Measurements from ENCODE around the gene OCA2. TPM values are rescaled to one million over a fixed set of nuclear protein-coding genes. Genes with fewer than 3 reads are reported as not detected.
"Not testable (repeated sequence)": the region's sequence is repeated elsewhere in the genome, so short reads cannot be mapped to it uniquely, and the experiment has no call there.

OCA2 gene
- total RNA-seq, 1 experiment from 2014 or later: 0.13 TPM

DNA sequence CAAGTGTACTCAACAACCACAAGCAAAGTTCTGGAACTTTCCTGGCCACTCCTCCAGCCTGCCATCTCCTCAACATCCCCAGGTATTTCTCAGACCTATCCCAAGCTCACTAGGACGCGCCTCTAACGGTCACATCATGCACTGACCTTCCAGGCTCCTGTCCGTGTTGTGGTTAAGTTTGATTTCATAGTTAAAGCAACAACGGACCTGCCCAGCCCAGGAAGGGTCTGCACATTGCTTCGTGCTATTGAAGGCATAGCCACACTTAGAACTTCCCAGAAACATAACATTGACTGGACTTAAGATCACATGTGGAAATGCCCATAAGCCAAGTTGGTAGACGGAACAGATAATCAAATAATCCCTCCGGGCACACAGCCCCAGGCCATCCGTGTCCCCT lies 85.1 kb downstream of the OCA2 start:
- DNase-seq (ENCODE audit: low read depth, low spot score) (no peak), ATAC-seq (no peak)
- no peaks in the 10 kb centered on the region for H3K4me1 ChIP-seq (ENCODE audit: control insufficient read depth, insufficient read depth, low read length)
- no TSS peak for BruUV-seq (replicated peaks)
- intact Hi-C loops (cut with micrococcal nuclease; ENCODE audit: unreplicated experiment) (no loop called here), in situ Hi-C loops (cut with HindIII; ENCODE audit: low pct_unique_long_range_greater_than_20kb, low sequenced_read_pairs) (no loop called here)
- no peaks in the 10 kb centered on the region for H3K27me3 ChIP-seq (ENCODE audit: control insufficient read depth, insufficient read depth, low read length)
- no peaks in the 10 kb centered on the region for H3K9me3 ChIP-seq (ENCODE audit: control insufficient read depth, insufficient read depth, low read depth, low read length)
- no peak overlapping the region for H3K27ac ChIP-seq (ENCODE audit: low read length)
- CTCF ChIA-PET: no interaction called here
- H3K4me3 ChIP-seq (ENCODE audit: low read depth in 2 of 2, low read length in 2 of 2): no peak overlapping the region
- H3K36me3 ChIP-seq (ENCODE audit: control insufficient read depth, insufficient read depth, low read length): no peaks in the 10 kb centered on the region
- POLR2A ChIA-PET: no interaction called here
- no peak for TF ChIP-seq TCF7L2 (IDR thresholded peaks at IDR 0.05; ENCODE audit: low read depth, low read length)

DNA sequence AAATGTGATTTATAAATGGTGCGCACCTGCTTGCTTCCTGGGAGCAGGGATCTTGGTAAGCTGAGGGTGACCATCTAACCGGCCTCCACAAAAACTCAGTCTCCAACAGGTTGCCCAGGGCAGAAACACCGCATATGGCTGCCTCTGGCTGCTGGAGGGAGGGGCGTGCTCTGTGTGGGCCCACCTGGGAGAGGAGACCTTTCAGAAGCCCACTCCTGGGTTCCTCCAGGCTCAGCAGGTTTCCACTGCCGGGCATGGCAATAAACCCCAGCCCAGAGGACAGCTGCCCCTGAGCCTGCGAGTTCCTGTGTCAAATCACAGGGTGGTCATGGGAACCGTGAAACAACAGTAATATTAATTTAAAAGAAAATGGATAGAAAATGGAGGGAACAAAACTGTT lies 85.6 kb downstream of the OCA2 start:
- POLR2A ChIA-PET: no interaction called here
- H3K9me3 ChIP-seq (ENCODE audit: control insufficient read depth, insufficient read depth, low read depth, low read length): no peaks in the 10 kb centered on the region
- no TSS peak for BruUV-seq (replicated peaks)
- no peaks in the 10 kb centered on the region for H3K4me1 ChIP-seq (ENCODE audit: control insufficient read depth, insufficient read depth, low read length)
- in situ Hi-C loops (cut with HindIII; ENCODE audit: low pct_unique_long_range_greater_than_20kb, low sequenced_read_pairs) (no loop called here), intact Hi-C loops (cut with micrococcal nuclease; ENCODE audit: unreplicated experiment) (no loop called here)
- H3K36me3 ChIP-seq (ENCODE audit: control insufficient read depth, insufficient read depth, low read length): no peaks in the 10 kb centered on the region
- CTCF ChIA-PET: no interaction called here
- H3K27me3 ChIP-seq (ENCODE audit: control insufficient read depth, insufficient read depth, low read length): no peaks in the 10 kb centered on the region
- H3K27ac ChIP-seq (ENCODE audit: low read length): no peak overlapping the region
- H3K4me3 ChIP-seq (ENCODE audit: low read depth in 2 of 2, low read length in 2 of 2): no peak overlapping the region
- DNase-seq (ENCODE audit: low read depth, low spot score): no peak
- no peak for TF ChIP-seq TCF7L2 (IDR thresholded peaks at IDR 0.05; ENCODE audit: low read depth, low read length)
- TF ChIP-seq, protein P1, sequence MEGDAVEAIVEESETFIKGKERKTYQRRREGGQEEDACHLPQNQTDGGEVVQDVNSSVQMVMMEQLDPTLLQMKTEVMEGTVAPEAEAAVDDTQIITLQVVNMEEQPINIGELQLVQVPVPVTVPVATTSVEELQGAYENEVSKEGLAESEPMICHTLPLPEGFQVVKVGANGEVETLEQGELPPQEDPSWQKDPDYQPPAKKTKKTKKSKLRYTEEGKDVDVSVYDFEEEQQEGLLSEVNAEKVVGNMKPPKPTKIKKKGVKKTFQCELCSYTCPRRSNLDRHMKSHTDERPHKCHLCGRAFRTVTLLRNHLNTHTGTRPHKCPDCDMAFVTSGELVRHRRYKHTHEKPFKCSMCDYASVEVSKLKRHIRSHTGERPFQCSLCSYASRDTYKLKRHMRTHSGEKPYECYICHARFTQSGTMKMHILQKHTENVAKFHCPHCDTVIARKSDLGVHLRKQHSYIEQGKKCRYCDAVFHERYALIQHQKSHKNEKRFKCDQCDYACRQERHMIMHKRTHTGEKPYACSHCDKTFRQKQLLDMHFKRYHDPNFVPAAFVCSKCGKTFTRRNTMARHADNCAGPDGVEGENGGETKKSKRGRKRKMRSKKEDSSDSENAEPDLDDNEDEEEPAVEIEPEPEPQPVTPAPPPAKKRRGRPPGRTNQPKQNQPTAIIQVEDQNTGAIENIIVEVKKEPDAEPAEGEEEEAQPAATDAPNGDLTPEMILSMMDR (IDR thresholded peaks at IDR 0.05): no peak
- TF ChIP-seq, protein P2, sequence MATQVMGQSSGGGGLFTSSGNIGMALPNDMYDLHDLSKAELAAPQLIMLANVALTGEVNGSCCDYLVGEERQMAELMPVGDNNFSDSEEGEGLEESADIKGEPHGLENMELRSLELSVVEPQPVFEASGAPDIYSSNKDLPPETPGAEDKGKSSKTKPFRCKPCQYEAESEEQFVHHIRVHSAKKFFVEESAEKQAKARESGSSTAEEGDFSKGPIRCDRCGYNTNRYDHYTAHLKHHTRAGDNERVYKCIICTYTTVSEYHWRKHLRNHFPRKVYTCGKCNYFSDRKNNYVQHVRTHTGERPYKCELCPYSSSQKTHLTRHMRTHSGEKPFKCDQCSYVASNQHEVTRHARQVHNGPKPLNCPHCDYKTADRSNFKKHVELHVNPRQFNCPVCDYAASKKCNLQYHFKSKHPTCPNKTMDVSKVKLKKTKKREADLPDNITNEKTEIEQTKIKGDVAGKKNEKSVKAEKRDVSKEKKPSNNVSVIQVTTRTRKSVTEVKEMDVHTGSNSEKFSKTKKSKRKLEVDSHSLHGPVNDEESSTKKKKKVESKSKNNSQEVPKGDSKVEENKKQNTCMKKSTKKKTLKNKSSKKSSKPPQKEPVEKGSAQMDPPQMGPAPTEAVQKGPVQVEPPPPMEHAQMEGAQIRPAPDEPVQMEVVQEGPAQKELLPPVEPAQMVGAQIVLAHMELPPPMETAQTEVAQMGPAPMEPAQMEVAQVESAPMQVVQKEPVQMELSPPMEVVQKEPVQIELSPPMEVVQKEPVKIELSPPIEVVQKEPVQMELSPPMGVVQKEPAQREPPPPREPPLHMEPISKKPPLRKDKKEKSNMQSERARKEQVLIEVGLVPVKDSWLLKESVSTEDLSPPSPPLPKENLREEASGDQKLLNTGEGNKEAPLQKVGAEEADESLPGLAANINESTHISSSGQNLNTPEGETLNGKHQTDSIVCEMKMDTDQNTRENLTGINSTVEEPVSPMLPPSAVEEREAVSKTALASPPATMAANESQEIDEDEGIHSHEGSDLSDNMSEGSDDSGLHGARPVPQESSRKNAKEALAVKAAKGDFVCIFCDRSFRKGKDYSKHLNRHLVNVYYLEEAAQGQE (IDR thresholded peaks at IDR 0.05; ENCODE audit: insufficient read depth in 1 of 2, low read depth in 2 of 2, low read length in 1 of 2): no peak
- TF ChIP-seq SIN3A (IDR thresholded peaks at IDR 0.05; ENCODE audit: borderline replicate concordance, insufficient read depth, low read depth, low read length): no peak
- TF ChIP-seq POLR2AphosphoS5 (IDR thresholded peaks at IDR 0.05; ENCODE audit: low read depth, low read length): no peak
- ATAC-seq: no peak

DNA sequence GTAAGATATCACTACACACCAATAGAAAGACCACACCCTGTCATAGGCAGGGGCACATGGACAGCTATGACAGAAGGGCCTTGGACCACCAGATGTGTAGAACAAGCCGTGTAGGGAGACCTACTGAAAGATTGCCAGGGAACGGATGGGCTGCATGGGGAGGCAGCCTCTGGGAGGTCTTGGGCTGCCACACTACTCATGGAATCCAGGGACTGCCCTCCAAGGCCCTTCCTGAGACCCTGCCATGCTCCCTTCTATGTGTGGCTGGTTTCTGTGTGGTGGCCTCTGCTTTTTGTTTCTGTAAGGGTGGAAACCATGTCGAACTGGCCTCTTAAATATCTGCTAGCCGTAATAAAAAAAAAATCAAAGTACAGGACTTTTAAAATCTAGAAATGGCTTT lies 86.9 kb downstream of the OCA2 start:
- in situ Hi-C loops (cut with HindIII; ENCODE audit: low pct_unique_long_range_greater_than_20kb, low sequenced_read_pairs) (no loop called here), intact Hi-C loops (cut with micrococcal nuclease; ENCODE audit: unreplicated experiment) (no loop called here)
- BruUV-seq (replicated peaks): no TSS peak
- POLR2A ChIA-PET: no interaction called here
- Histone ChIP-seq H3K4me1 (ENCODE audit: control insufficient read depth, insufficient read depth, low read length) (no peaks in the 10 kb centered on the region), H3K9me3 (ENCODE audit: control insufficient read depth, insufficient read depth, low read depth, low read length) (no peaks in the 10 kb centered on the region), H3K4me3 (ENCODE audit: low read depth in 2 of 2, low read length in 2 of 2) (no peak overlapping the region), H3K27me3 (ENCODE audit: control insufficient read depth, insufficient read depth, low read length) (no peaks in the 10 kb centered on the region), H3K27ac (ENCODE audit: low read length) (no peak overlapping the region), H3K36me3 (ENCODE audit: control insufficient read depth, insufficient read depth, low read length) (no peaks in the 10 kb centered on the region)
- ATAC-seq (no peak), DNase-seq (ENCODE audit: low read depth, low spot score) (no peak)
- CTCF ChIA-PET: no interaction called here
- TF ChIP-seq POLR2AphosphoS5 (IDR thresholded peaks at IDR 0.05; ENCODE audit: low read depth, low read length): no peak
- TF ChIP-seq, protein P1 (IDR thresholded peaks at IDR 0.05): no peak
- TF ChIP-seq, protein P2 (IDR thresholded peaks at IDR 0.05; ENCODE audit: insufficient read depth in 1 of 2, low read depth in 2 of 2, low read length in 1 of 2): no peak
- no peak for TF ChIP-seq TCF7L2 (IDR thresholded peaks at IDR 0.05; ENCODE audit: low read depth, low read length)
- no peak for TF ChIP-seq SIN3A (IDR thresholded peaks at IDR 0.05; ENCODE audit: borderline replicate concordance, insufficient read depth, low read depth, low read length)

DNA sequence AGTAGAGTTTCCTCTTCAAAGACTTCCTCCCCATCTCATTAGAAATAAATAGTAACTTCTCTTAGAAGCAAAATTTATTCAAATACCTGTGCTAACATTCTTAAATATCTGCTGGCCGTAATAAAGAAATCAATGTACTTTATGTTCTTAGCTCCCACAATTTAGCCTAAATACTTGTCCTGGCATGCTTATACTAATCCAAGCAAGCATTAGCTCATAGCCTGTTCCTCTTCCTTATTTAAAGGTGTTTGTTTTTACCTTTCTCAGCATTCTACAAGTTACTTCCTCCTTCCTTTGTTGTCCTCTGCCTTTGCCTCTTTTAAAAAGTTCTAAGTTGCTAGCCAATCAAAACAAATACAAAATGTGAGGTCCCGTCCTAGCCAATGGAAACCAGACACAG lies 90.9 kb downstream of the OCA2 start:
- H3K4me1 ChIP-seq (ENCODE audit: control insufficient read depth, insufficient read depth, low read length); H3K9me3 ChIP-seq (ENCODE audit: control insufficient read depth, insufficient read depth, low read depth, low read length); H3K27me3 ChIP-seq (ENCODE audit: control insufficient read depth, insufficient read depth, low read length); CTCF ChIA-PET; BruUV-seq (replicated peaks); ATAC-seq; H3K27ac ChIP-seq (ENCODE audit: low read length); H3K36me3 ChIP-seq (ENCODE audit: control insufficient read depth, insufficient read depth, low read length); H3K4me3 ChIP-seq (ENCODE audit: low read depth in 2 of 2, low read length in 2 of 2); DNase-seq (ENCODE audit: low read depth, low spot score); intact Hi-C loops (cut with micrococcal nuclease; ENCODE audit: unreplicated experiment); POLR2A ChIA-PET; in situ Hi-C loops (cut with HindIII; ENCODE audit: low pct_unique_long_range_greater_than_20kb, low sequenced_read_pairs): not testable (repeated sequence)

Data from Panc1 (cell line).